GM12865 (cell line): Measurements from ENCODE around the gene WRAP73.

Experiments
- DNase-seq: peaks from one replicate; pipeline ENCODE4 v3.0.0; 2010; ENCODE audit warnings: low read depth
- H3K4me3 ChIP-seq: 2 replicates; pipeline ENCODE4 v1.5.1; 2011; ENCODE audit warnings: mild to moderate bottlenecking, low read depth, low read length, control low read depth
- CTCF ChIP-seq: IDR thresholded peaks from 2 replicates; pipeline ENCODE4 v1.5.1; 2011; ENCODE audit warnings: low read length, control low read depth, low read depth, inconsistent platforms; ENCODE audit not compliant: insufficient read depth; ENCODE audit errors: missing control alignments

Gene WRAP73

GRCh38 chr1:3629561-3630160 is 20.2 kb downstream of the WRAP73 start:
- no peak overlapping the region for H3K4me3 ChIP-seq
- no peak for DNase-seq
- no peak for TF ChIP-seq CTCF

GRCh38 chr1:3628445-3628844 is 21.5 kb downstream of the WRAP73 start:
- H3K4me3 ChIP-seq = no peak overlapping the region
- no peak for DNase-seq
- no peak for TF ChIP-seq CTCF

GRCh38 chr1:3627515-3628253 is 22.2 kb downstream of the WRAP73 start:
- TF ChIP-seq CTCF = no peak
- no peak for DNase-seq
- no peak overlapping the region for H3K4me3 ChIP-seq

GRCh38 chr1:3626025-3626424 is 23.9 kb downstream of the WRAP73 start:
- no peak for DNase-seq
- no peak for TF ChIP-seq CTCF

GRCh38 chr1:3625151-3625907 is 24.6 kb downstream of the WRAP73 start:
- H3K4me3 ChIP-seq = peak overlapping the region; percentile 65
- no peak for TF ChIP-seq CTCF
- DNase-seq = peak; percentile 29

More at GRCh38 chr1:3626025-3626424, 23.9 kb downstream of the WRAP73 start:
- peak overlapping the region; percentile 65 for H3K4me3 ChIP-seq

- H3K4me3 ChIP-seq = peak within 1 kb of the TSS; percentile 91
- no peak for TF ChIP-seq CTCF
- peak; percentile 96 for DNase-seq
These were observed 25.4 kb downstream of the WRAP73 start, which contains the start of gene TPRG1L for GRCh38 chr1:3624200-3625136. TSS of gene TPRG1L (plus strand) at chr1:3625015. CDS start at chr1:3625073, 58 bp downstream.
